NT2/D1 (cell line): ENCODE results near the gene GRIK1.

ENCODE experiments used
- SUZ12 ChIP-seq: IDR thresholded peaks from 2 replicates; pipeline ENCODE4 v1.6.1; 2011; ENCODE audit not compliant: insufficient read length, insufficient read depth; ENCODE audit errors: extremely low read depth
- YY1 ChIP-seq: IDR thresholded peaks from 2 replicates; pipeline ENCODE4 v1.6.1; 2011; ENCODE audit not compliant: insufficient read length, insufficient read depth
- ZNF274 ChIP-seq: IDR thresholded peaks from 2 replicates; pipeline ENCODE4 v1.6.1; 2011; ENCODE audit warnings: mild to moderate bottlenecking, low read depth, low read length

DNA sequence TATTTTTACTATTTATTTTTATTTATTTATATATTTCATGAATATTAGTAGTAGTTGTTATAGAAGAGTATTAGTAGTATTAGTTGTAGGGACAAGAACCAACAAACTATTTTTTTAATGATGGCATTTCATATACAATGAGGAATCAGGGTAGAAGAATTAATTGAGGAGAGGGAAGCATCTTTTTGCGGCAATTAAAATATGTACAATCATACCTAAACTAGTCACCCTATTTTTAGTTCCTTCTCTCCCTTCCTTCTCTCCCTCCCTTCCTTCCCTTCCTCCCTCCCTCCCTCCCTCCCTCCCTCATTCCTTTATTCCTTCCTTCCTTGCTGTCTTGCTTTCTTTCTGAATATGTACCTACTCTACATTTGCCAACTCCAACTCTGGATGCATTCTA lies 189.8 kb downstream of the GRIK1 start:
- TF ChIP-seq ZNF274 (no peak), SUZ12 (no peak), YY1 (no peak)
